Activated CD4-positive, CD25-positive, alpha-beta regulatory T cell (primary cell): ENCODE measurements around the gene KDM2B.
"Not testable (repeated sequence)": the region's sequence is repeated elsewhere in the genome, so short reads cannot be mapped to it uniquely, and the experiment has no call there.

ENCODE experiments used
- DNase-seq, 4 experiments: peaks; one replicate each; lab custom pipeline; 2025; lab: John Stamatoyannopoulos, UW

Gene KDM2B

DNA sequence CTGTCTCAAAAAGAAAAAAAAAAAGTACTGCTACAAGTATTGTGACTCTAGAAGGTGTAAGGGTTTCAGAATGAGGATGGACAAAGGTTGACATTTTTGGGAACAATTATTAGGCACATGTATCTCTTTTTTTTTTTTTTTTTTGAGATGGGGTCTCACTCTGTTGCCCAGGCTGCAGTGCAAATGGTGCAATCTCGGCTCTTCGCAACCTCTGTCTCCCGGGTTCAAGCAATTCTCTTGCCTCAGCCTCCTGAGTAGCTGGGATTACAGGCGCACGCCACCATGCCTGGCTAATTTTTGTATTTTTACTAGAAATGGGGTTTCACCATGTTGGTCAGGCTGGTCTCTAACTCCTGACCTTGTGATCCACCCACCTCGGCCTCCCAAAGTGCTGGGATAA lies 195.9 kb downstream of the KDM2B start:
- DNase-seq = not testable (repeated sequence)

DNA sequence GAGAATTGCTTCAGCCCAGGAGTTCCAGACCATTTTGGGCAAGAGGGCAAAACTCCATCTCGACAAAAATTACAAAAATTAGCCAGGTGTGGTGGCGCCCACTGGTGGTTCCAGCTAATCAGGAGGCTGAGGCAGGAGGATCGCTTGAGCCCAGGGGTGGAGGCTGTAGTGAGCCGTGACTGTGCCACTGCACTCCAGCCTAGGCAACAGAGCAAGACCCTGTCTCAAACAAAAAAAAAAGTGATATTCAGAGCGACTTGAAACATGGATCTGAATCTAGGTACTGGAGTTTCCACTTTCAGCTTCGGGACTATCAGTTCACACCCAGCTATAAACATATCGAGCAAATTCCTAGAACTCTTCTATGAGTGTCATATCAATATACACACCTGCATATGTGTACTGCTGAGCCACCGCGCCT lies 197.2 kb downstream of the KDM2B start:
- DNase-seq = no peak

DNA sequence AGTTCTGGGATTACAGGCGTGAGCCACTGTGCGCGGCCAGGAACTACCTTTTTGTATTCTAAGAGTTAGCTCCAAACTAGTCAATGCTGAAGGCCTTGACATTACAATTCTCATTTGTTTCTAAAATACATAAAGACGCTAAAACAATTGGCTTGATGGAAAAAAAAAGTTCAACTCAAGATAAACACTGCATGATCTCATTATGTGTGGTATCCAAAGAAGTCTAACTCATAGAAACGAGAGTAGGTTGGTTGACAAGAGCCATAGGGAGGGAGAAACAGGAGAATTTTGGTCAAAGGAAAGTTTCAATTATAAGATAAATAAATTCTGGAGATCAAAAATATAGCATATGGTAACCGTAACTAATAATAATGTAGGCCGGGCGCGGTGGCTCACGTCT lies 200.9 kb downstream of the KDM2B start:
- DNase-seq = no peak
